ENCODE data around the gene DGKI. TPM values are rescaled to one million over a fixed set of nuclear protein-coding genes. Genes with fewer than 3 reads are reported as not detected.

DGKI gene
- total and polyA plus RNA-seq, 9 of the 15 experiments (the other 6 are each of a cell fraction or from before 2014, with no cell fraction given): 0.11 to 0.54 (median 0.15) TPM; not detected in 5

DNA sequence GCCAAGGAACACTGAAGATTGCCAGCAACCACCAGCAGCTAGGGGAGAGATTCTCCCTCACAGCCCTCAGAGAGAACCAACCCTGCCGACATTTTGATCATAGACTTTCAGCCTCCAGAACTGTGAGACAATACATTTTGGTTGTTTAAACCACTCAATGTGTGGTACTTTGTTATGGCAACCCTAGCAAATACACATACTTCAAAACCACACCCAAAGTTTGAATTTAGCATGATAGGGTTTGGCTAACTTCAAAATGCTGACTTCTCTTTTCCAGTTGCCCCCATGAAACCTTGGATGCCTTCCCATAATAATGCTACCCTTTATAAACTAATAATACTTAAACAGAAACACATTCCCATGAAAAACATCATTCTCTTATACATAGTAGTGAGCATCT, 149.8 kb downstream of the DGKI start:
- Histone ChIP-seq H3K9me3 (replicated peaks; ENCODE audit: control insufficient read depth, insufficient read depth, low read depth, low read length) (no peaks in the 10 kb centered on the region), H3K4me3 (no peak overlapping the region), H3K9ac (ENCODE audit: insufficient read depth in 1 of 2, low read depth in 2 of 2, low read length in 2 of 2) (no peak overlapping the region), H3K9me1 (ENCODE audit: control insufficient read depth, insufficient read depth, low read length) (no peaks in the 10 kb centered on the region), H3K36me3 (ENCODE audit: control insufficient read depth, insufficient read depth, low read length) (no peaks in the 10 kb centered on the region), H4K20me1 (replicated peaks; ENCODE audit: control insufficient read depth, insufficient read depth, low read length) (no peaks in the 10 kb centered on the region), H3K27me3 (ENCODE audit: control insufficient read depth in 2 of 2, insufficient read depth in 2 of 2, low read length in 2 of 2) (no peaks in the 10 kb centered on the region; a peak in 1 of 5 replicates), H3K79me2 (ENCODE audit: control insufficient read depth, insufficient read depth, low read length) (no peaks in the 10 kb centered on the region), H3K27ac (ENCODE audit: extremely low read depth, low read depth, low read length) (no peak overlapping the region), H3K4me2 (ENCODE audit: insufficient read depth, low read length) (no peak overlapping the region), H3K4me1 (replicated peaks in 1 of 2; ENCODE audit: control insufficient read depth in 2 of 2, insufficient read depth in 2 of 2, low read length in 2 of 2) (no peaks in the 10 kb centered on the region), H2AFZ (ENCODE audit: low read depth, low read length) (no peak overlapping the region)
- no peak for DNase-seq (ENCODE audit: extremely low read depth in 1 of 4, low spot score in 3 of 4)
- intact Hi-C loops (cut with micrococcal nuclease): no loop called here
- in situ Hi-C loops (cut with MboI): no loop called here
- no peak for FAIRE-seq
- 0% methylated on average over 1 of the region's 1 CpG for WGBS (ENCODE audit: insufficient coverage, low coverage, missing lambda C conversion rate)
- CTCF ChIA-PET (ENCODE audit: low intra/inter-chr PET ratio): no interaction called here
- POLR2A ChIA-PET: no interaction called here
- ATAC-seq: no peak
- no TSS peak for BruUV-seq (replicated peaks)
- TF ChIP-seq, protein P1, sequence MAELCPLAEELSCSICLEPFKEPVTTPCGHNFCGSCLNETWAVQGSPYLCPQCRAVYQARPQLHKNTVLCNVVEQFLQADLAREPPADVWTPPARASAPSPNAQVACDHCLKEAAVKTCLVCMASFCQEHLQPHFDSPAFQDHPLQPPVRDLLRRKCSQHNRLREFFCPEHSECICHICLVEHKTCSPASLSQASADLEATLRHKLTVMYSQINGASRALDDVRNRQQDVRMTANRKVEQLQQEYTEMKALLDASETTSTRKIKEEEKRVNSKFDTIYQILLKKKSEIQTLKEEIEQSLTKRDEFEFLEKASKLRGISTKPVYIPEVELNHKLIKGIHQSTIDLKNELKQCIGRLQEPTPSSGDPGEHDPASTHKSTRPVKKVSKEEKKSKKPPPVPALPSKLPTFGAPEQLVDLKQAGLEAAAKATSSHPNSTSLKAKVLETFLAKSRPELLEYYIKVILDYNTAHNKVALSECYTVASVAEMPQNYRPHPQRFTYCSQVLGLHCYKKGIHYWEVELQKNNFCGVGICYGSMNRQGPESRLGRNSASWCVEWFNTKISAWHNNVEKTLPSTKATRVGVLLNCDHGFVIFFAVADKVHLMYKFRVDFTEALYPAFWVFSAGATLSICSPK (IDR thresholded peaks at IDR 0.05; ENCODE audit: borderline replicate concordance): no peak
- no peak for TF ChIP-seq MEF2A (IDR thresholded peaks at IDR 0.05; ENCODE audit: control insufficient read depth, low read depth, low read length)
- TF ChIP-seq, protein P2, sequence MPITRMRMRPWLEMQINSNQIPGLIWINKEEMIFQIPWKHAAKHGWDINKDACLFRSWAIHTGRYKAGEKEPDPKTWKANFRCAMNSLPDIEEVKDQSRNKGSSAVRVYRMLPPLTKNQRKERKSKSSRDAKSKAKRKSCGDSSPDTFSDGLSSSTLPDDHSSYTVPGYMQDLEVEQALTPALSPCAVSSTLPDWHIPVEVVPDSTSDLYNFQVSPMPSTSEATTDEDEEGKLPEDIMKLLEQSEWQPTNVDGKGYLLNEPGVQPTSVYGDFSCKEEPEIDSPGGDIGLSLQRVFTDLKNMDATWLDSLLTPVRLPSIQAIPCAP (CRISPR knock-in tag; IDR thresholded peaks at IDR 0.05; ENCODE audit: borderline replicate concordance): no peak
- no peak for TF ChIP-seq ZNF695 (CRISPR knock-in tag; IDR thresholded peaks at IDR 0.05)
- no peak for TF ChIP-seq NR2C2 (CRISPR knock-in tag; IDR thresholded peaks at IDR 0.05)
- no peak for TF ChIP-seq NR2C2 (tag; IDR thresholded peaks at IDR 0.05)
- no peak for TF ChIP-seq E2F3 (CRISPR knock-in tag; IDR thresholded peaks at IDR 0.05)
- TF ChIP-seq, protein P3, sequence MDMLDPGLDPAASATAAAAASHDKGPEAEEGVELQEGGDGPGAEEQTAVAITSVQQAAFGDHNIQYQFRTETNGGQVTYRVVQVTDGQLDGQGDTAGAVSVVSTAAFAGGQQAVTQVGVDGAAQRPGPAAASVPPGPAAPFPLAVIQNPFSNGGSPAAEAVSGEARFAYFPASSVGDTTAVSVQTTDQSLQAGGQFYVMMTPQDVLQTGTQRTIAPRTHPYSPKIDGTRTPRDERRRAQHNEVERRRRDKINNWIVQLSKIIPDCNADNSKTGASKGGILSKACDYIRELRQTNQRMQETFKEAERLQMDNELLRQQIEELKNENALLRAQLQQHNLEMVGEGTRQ (CRISPR knock-in tag; IDR thresholded peaks at IDR 0.05): no peak
- TF ChIP-seq, protein P4, sequence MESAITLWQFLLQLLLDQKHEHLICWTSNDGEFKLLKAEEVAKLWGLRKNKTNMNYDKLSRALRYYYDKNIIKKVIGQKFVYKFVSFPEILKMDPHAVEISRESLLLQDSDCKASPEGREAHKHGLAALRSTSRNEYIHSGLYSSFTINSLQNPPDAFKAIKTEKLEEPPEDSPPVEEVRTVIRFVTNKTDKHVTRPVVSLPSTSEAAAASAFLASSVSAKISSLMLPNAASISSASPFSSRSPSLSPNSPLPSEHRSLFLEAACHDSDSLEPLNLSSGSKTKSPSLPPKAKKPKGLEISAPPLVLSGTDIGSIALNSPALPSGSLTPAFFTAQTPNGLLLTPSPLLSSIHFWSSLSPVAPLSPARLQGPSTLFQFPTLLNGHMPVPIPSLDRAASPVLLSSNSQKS (CRISPR knock-in tag; IDR thresholded peaks at IDR 0.05): no peak
- TF ChIP-seq SRSF1 (IDR thresholded peaks at IDR 0.05; ENCODE audit: low read depth, low read length): no peak
- TF ChIP-seq SLC30A9 (CRISPR knock-in tag; IDR thresholded peaks at IDR 0.05): no peak
- TF ChIP-seq, protein P5, sequence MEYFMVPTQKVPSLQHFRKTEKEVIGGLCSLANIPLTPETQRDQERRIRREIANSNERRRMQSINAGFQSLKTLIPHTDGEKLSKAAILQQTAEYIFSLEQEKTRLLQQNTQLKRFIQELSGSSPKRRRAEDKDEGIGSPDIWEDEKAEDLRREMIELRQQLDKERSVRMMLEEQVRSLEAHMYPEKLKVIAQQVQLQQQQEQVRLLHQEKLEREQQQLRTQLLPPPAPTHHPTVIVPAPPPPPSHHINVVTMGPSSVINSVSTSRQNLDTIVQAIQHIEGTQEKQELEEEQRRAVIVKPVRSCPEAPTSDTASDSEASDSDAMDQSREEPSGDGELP (CRISPR knock-in tag; IDR thresholded peaks at IDR 0.05; ENCODE audit: borderline replicate concordance): no peak
- no peak for TF ChIP-seq TBL1XR1 (IDR thresholded peaks at IDR 0.05; ENCODE audit: low read length in 2 of 2)
- no peak for TF ChIP-seq EGR1 (conservative IDR thresholded peaks at IDR 0.05)
- TF ChIP-seq EWSR1 (IDR thresholded peaks at IDR 0.05; ENCODE audit: borderline replicate concordance, low read depth, partially characterized antibody): no peak
- TF ChIP-seq PHTF2 (CRISPR knock-in tag; IDR thresholded peaks at IDR 0.05): no peak
- TF ChIP-seq ZNF121 (CRISPR knock-in tag; conservative IDR thresholded peaks at IDR 0.05): no peak
- TF ChIP-seq BCOR (IDR thresholded peaks at IDR 0.05): no peak
- no peak for TF ChIP-seq TFAM (CRISPR knock-in tag; conservative IDR thresholded peaks at IDR 0.05)
